H9 (cell line): ENCODE measurements around the gene TNNI3. TPM values are rescaled to one million over a fixed set of nuclear protein-coding genes. Genes with fewer than 3 reads are reported as not detected.

Experiments used
- DNase-seq: peaks from one replicate; pipeline ENCODE4 v3.0.0-alpha.2; 2017
- H2AFZ ChIP-seq: one replicate; pipeline ENCODE4 v1.6.1; 2013; ENCODE audit warnings: mild to moderate bottlenecking, low read length, control low read depth, moderate library complexity
- H2AK5ac ChIP-seq: 2 replicates; pipeline ENCODE4 v1.6.1; 2013; ENCODE audit warnings: low read length, control low read depth, mixed read lengths; ENCODE audit not compliant: insufficient read length
- H2BK120ac ChIP-seq: one replicate; pipeline ENCODE4 v1.6.1; 2013; ENCODE audit warnings: low read depth, mild to moderate bottlenecking, low read length, control low read depth, inconsistent platforms; ENCODE audit not compliant: poor library complexity, severe bottlenecking
- H2BK12ac ChIP-seq: 2 replicates; pipeline ENCODE4 v1.6.1; 2013; ENCODE audit warnings: low read length, control low read depth, mixed read lengths, low read depth; ENCODE audit not compliant: insufficient read length
- H2BK15ac ChIP-seq: 2 replicates; pipeline ENCODE4 v1.6.1; 2013; ENCODE audit warnings: low read depth, low read length, control low read depth
- H2BK20ac ChIP-seq: one replicate; pipeline ENCODE4 v1.6.1; 2013; ENCODE audit warnings: low read depth, mild to moderate bottlenecking, low read length, control low read depth, inconsistent platforms; ENCODE audit not compliant: poor library complexity, severe bottlenecking
- H2BK5ac ChIP-seq: 2 replicates; pipeline ENCODE4 v1.6.1; 2013; ENCODE audit warnings: low read length, control low read depth, mixed read lengths; ENCODE audit not compliant: insufficient read length
- H3K14ac ChIP-seq: 2 replicates; pipeline ENCODE4 v1.6.1; 2013; ENCODE audit warnings: low read length, control low read depth; ENCODE audit not compliant: insufficient read depth
- H3K18ac ChIP-seq: 2 replicates; pipeline ENCODE4 v1.6.1; 2013; ENCODE audit warnings: low read depth, mild to moderate bottlenecking, mixed read lengths, low read length, control low read depth; ENCODE audit not compliant: insufficient read length
- H3K23ac ChIP-seq: 2 replicates; pipeline ENCODE4 v1.6.1; 2013; ENCODE audit warnings: low read length, control low read depth, mixed read lengths, low read depth; ENCODE audit not compliant: insufficient read length
- H3K23me2 ChIP-seq: 2 replicates; pipeline ENCODE4 v1.6.1; 2013; ENCODE audit warnings: low read depth, mild to moderate bottlenecking, mixed read lengths, low read length, control low read depth; ENCODE audit not compliant: insufficient read length, poor library complexity, severe bottlenecking
- H3K27ac ChIP-seq: 2 replicates; pipeline ENCODE4 v1.5.1; 2013; ENCODE audit warnings: low read length, control low read depth, mixed read lengths, low read depth; ENCODE audit not compliant: insufficient read length
- H3K27me3 ChIP-seq: 2 replicates; pipeline ENCODE4 v1.6.1; 2013; ENCODE audit warnings: low read length, control low read depth, inconsistent platforms; ENCODE audit not compliant: insufficient read depth
- H3K4ac ChIP-seq: 2 replicates; pipeline ENCODE4 v1.6.1; 2013; ENCODE audit warnings: low read depth, mild to moderate bottlenecking, control low read depth, inconsistent platforms, low read length, moderate library complexity
- H3K4me1 ChIP-seq: 2 replicates; pipeline ENCODE4 v1.6.1; 2013; ENCODE audit warnings: low read length, control low read depth, inconsistent platforms; ENCODE audit not compliant: insufficient read depth
- H3K4me2 ChIP-seq: 2 replicates; pipeline ENCODE4 v1.6.1; 2013; ENCODE audit warnings: low read length, control low read depth, mixed read lengths; ENCODE audit not compliant: insufficient read length, insufficient read depth
- H3K56ac ChIP-seq: 2 replicates; pipeline ENCODE4 v1.6.1; 2013; ENCODE audit warnings: low read depth, mild to moderate bottlenecking, mixed read lengths, low read length, control low read depth; ENCODE audit not compliant: insufficient read length
- H3K79me1 ChIP-seq: 2 replicates; pipeline ENCODE4 v1.6.1; 2013; ENCODE audit warnings: low read depth, mild to moderate bottlenecking, moderate library complexity, low read length, control low read depth, inconsistent platforms; ENCODE audit not compliant: insufficient read depth, poor library complexity, severe bottlenecking
- H3K79me2 ChIP-seq: 2 replicates; pipeline ENCODE4 v1.6.1; 2013; ENCODE audit warnings: low read length, control low read depth, inconsistent platforms; ENCODE audit not compliant: insufficient read depth
- H3K9ac ChIP-seq: 2 replicates; pipeline ENCODE4 v1.6.1; 2013; ENCODE audit warnings: low read length, control low read depth, mixed read lengths; ENCODE audit not compliant: insufficient read length; ENCODE audit errors: extremely low read depth
- H3K9me3 ChIP-seq: one replicate; pipeline ENCODE4 v1.6.1; 2013; ENCODE audit warnings: low read depth, low read length, inconsistent platforms; ENCODE audit not compliant: control insufficient read depth
- H3T11ph ChIP-seq: one replicate; pipeline ENCODE4 v1.6.1; 2013; ENCODE audit warnings: mild to moderate bottlenecking, low read length, control low read depth, inconsistent platforms
- H4K20me1 ChIP-seq: one replicate; pipeline ENCODE4 v1.6.1; 2013; ENCODE audit not compliant: control insufficient read depth, insufficient read length, insufficient read depth
- H4K5ac ChIP-seq: 2 replicates; pipeline ENCODE4 v1.6.1; 2013; ENCODE audit warnings: low read depth, mild to moderate bottlenecking, mixed read lengths, low read length, control low read depth; ENCODE audit not compliant: insufficient read length
- H4K8ac ChIP-seq: replicated peaks from 2 replicates; pipeline ENCODE4 v1.6.1; 2013; ENCODE audit warnings: low read length, control low read depth, mixed read lengths, low read depth; ENCODE audit not compliant: insufficient read length
- H4K91ac ChIP-seq: 2 replicates; pipeline ENCODE4 v1.6.1; 2013; ENCODE audit warnings: low read depth, mild to moderate bottlenecking, moderate library complexity, mixed read lengths, low read length, control low read depth; ENCODE audit not compliant: insufficient read length
- H3K27ac Mint-ChIP-seq, 3 experiments: 2 replicates in 2 of 3; 3 replicates in 1 of 3; pipeline ENCODE4 v1.8.0; 2020 to 2021; ENCODE audit warnings: mixed read lengths in 3 of 3, mild to moderate bottlenecking in 1 of 3, moderate library complexity in 1 of 3
- H3K27me3 Mint-ChIP-seq: 2 replicates; pipeline ENCODE4 v1.8.0; 2021; ENCODE audit warnings: low read depth, mild to moderate bottlenecking, moderate library complexity, mixed read lengths
- H3K36me3 Mint-ChIP-seq, 3 experiments: 2 replicates in 2 of 3; 3 replicates in 1 of 3; pipeline ENCODE4 v1.8.0; 2020 to 2021; ENCODE audit warnings: low read depth in 3 of 3, mixed read lengths in 3 of 3; ENCODE audit not compliant: insufficient read depth in 1 of 3
- H3K4me1 Mint-ChIP-seq, 2 experiments: 2 replicates each; pipeline ENCODE4 v1.8.0; 2020; ENCODE audit warnings: mixed read lengths in 2 of 2
- H3K4me3 Mint-ChIP-seq, 2 experiments: 2 replicates in 1 of 2; 3 replicates in 1 of 2; pipeline ENCODE4 v1.8.0; 2020 to 2021; ENCODE audit warnings: mild to moderate bottlenecking in 2 of 2, mixed read lengths in 2 of 2, moderate library complexity in 1 of 2
- H3K9me3 Mint-ChIP-seq, 2 experiments: 2 replicates in 1 of 2; 3 replicates in 1 of 2; pipeline ENCODE4 v1.8.0; 2020; ENCODE audit warnings: mild to moderate bottlenecking in 2 of 2, mixed read lengths in 2 of 2, moderate library complexity in 1 of 2
- CTCF ChIP-seq: fragments of 200-600 bp; sonication (generic); conservative IDR thresholded peaks from 3 replicates; pipeline ENCODE4 v1.8.0; 2021; ENCODE audit warnings: antibody characterized with exemption, mild to moderate bottlenecking
- WGBS: extraction: QIAGEN DNeasy Blood & Tissue Kit; methylation state at CpG from one replicate; pipeline ENCODE4 v1.1.7; 2013; ENCODE audit warnings: missing lambda C conversion rate, low lambda C conversion rate, mixed read lengths; ENCODE audit not compliant: insufficient read length; ENCODE audit errors: extremely low coverage; 5-methylcytosine and 5-hydroxymethylcytosine counted together
- total RNA-seq: library from RNA; stranded (reverse); gene quantifications from 2 replicates; pipeline ENCODE4 v1.2.1, GENCODE V29; 2021

Gene TNNI3
- total RNA-seq, 1 experiment from 2014 or later = 36.9 TPM

GRCh38 chr19:55158848-55159749, 1.6 kb upstream of the TNNI3 start:
- Histone ChIP-seq H4K8ac (no peak overlapping the region), H2BK20ac (no peak overlapping the region), H3T11ph (no peak overlapping the region), H2AFZ (no peak overlapping the region), H3K56ac (no peak overlapping the region), H4K91ac (no peak overlapping the region), H3K9ac (no peak overlapping the region), H2BK120ac (no peak overlapping the region), H4K20me1 (no peaks in the 10 kb centered on the region), H2BK12ac (no peak overlapping the region), H2AK5ac (no peak overlapping the region), H3K23me2 (peaks cover 13% of the 10 kb centered on the region), H2BK5ac (no peak overlapping the region), H3K9me3 (no peaks in the 10 kb centered on the region), H3K4ac (no peak overlapping the region), H3K14ac (no peak overlapping the region), H3K23ac (no peak overlapping the region), H3K4me1 (no peaks in the 10 kb centered on the region; the same call in 1 of the 2 replicates), H3K79me1 (no peaks in the 10 kb centered on the region), H3K27me3 (no peaks in the 10 kb centered on the region; the same call in 1 of the 2 replicates), H4K5ac (no peak overlapping the region), H3K27ac (no peak overlapping the region), H3K4me2 (no peak overlapping the region), H2BK15ac (no peak overlapping the region), H3K79me2 (no peaks in the 10 kb centered on the region), H3K18ac (no peak overlapping the region)
- Mint-ChIP-seq H3K4me1 (peaks cover 18 to 27% of the 10 kb centered on the region in 2 experiments), H3K36me3 (peaks cover 6 to 7% (median 6%) of the 10 kb centered on the region in 3 experiments; a peak in 6 of 7 replicates), H3K27me3 (peaks cover 25% of the 10 kb centered on the region), H3K4me3 (peak overlapping the region in 1 of 2 experiments; percentile 55; a peak in 2 of 5 replicates), H3K27ac (no peak overlapping the region), H3K9me3 (no peaks in the 10 kb centered on the region)
- WGBS = no CpG with 5 or more reads among the region's 18 CpGs
- peak; percentile 73 for DNase-seq
- no peak for TF ChIP-seq CTCF
